IMR-90 (cell line): Measurements from ENCODE around the gene SAAL1. TPM values are rescaled to one million over a fixed set of nuclear protein-coding genes. Genes with fewer than 3 reads are reported as not detected.

Experiments
- ATAC-seq: fragments of 200-7000 bp; cut with Tn5 transposase; 2 replicates; pipeline ENCODE4 v1.9.1; 2020; ENCODE audit warnings: low read depth, mild to moderate bottlenecking, moderate library complexity
- BruUV-seq: library from RNA; stranded (reverse); fragments of 400-500 nt; replicated peaks from 2 replicates; lab custom pipeline; 2021; lab: Mats Ljungman, UMichigan
- CTCF ChIA-PET: fragments of 300-600 bp; formaldehyde crosslinking; extraction: SDS; loops from one replicate; lab custom pipeline; 2021; ENCODE audit warnings: antibody characterized with exemption; lab: Yijun Ruan, JAX
- POLR2A ChIA-PET: fragments of 300-600 bp; sonication (Branson Sonifier 250); formaldehyde crosslinking; loops from one replicate; lab custom pipeline; 2022; ENCODE audit warnings: antibody characterized with exemption; ENCODE audit not compliant: unreplicated experiment; lab: Charles Lee
- DNase-seq: peaks from one replicate; pipeline ENCODE4 v3.0.0; 2013
- H2AFZ ChIP-seq: replicated peaks from 2 replicates; pipeline ENCODE3; 2013; ENCODE audit warnings: low read length, mild to moderate bottlenecking; ENCODE audit not compliant: poor library complexity
- H2AK5ac ChIP-seq: 2 replicates; pipeline ENCODE4 v1.6.1; 2013; ENCODE audit warnings: low read depth, low read length, inconsistent platforms
- H2AK9ac ChIP-seq: replicated peaks from 2 replicates; pipeline ENCODE3; 2013; ENCODE audit warnings: mild to moderate bottlenecking, low read depth, low read length, moderate library complexity; ENCODE audit not compliant: poor library complexity
- H2BK120ac ChIP-seq: 2 replicates; pipeline ENCODE4 v1.6.1; 2013; ENCODE audit warnings: low read depth, low read length, inconsistent platforms
- H2BK15ac ChIP-seq: 3 replicates; pipeline ENCODE4 v1.6.1; 2013; ENCODE audit warnings: low read depth, low read length, inconsistent platforms
- H2BK20ac ChIP-seq: 2 replicates; pipeline ENCODE4 v1.6.1; 2013; ENCODE audit warnings: low read depth, mild to moderate bottlenecking, inconsistent platforms, low read length, moderate library complexity
- H2BK5ac ChIP-seq: 2 replicates; pipeline ENCODE4 v1.6.1; 2013; ENCODE audit warnings: mild to moderate bottlenecking, low read depth, low read length, inconsistent platforms; ENCODE audit not compliant: poor library complexity, severe bottlenecking
- H3K14ac ChIP-seq: replicated peaks from 2 replicates; pipeline ENCODE4 v1.6.1; 2013; ENCODE audit warnings: low read depth, low read length, inconsistent platforms
- H3K18ac ChIP-seq: 2 replicates; pipeline ENCODE4 v1.6.1; 2013; ENCODE audit warnings: low read depth, low read length, control low read depth
- H3K23ac ChIP-seq: 2 replicates; pipeline ENCODE4 v1.6.1; 2013; ENCODE audit warnings: low read depth, low read length, inconsistent platforms
- H3K27ac ChIP-seq: 2 replicates; pipeline ENCODE4 v1.5.1; 2013; ENCODE audit warnings: mild to moderate bottlenecking, control low read depth, low read length; ENCODE audit not compliant: insufficient read depth
- H3K27me3 ChIP-seq: 2 replicates; pipeline ENCODE4 v1.6.1; 2013; ENCODE audit warnings: low read length; ENCODE audit not compliant: control insufficient read depth, insufficient read depth
- H3K36me3 ChIP-seq: 2 replicates; pipeline ENCODE4 v1.6.1; 2013; ENCODE audit warnings: low read length, mixed read lengths; ENCODE audit not compliant: control insufficient read depth, insufficient read depth
- H3K4ac ChIP-seq: 2 replicates; pipeline ENCODE4 v1.6.1; 2013; ENCODE audit warnings: low read depth, low read length, inconsistent platforms
- H3K4me1 ChIP-seq: 2 replicates; pipeline ENCODE4 v1.6.1; 2013; ENCODE audit warnings: low read length, mixed read lengths; ENCODE audit not compliant: control insufficient read depth, insufficient read depth
- H3K4me2 ChIP-seq: 2 replicates; pipeline ENCODE4 v1.6.1; 2013; ENCODE audit warnings: low read depth, mild to moderate bottlenecking, control low read depth, low read length, moderate library complexity
- H3K4me3 ChIP-seq: 2 replicates; pipeline ENCODE4 v1.5.1; 2013; ENCODE audit warnings: low read depth, mild to moderate bottlenecking, control low read depth, low read length, moderate library complexity; ENCODE audit not compliant: insufficient read depth
- H3K56ac ChIP-seq: 2 replicates; pipeline ENCODE4 v1.6.1; 2013; ENCODE audit warnings: low read length, inconsistent platforms; ENCODE audit not compliant: insufficient read depth; ENCODE audit errors: extremely low read depth
- H3K79me1 ChIP-seq, 2 experiments: 2 replicates each; pipeline ENCODE4 v1.6.1; 2013; ENCODE audit warnings: low read length in 2 of 2, inconsistent platforms in 1 of 2, low read depth in 1 of 2
- H3K9ac ChIP-seq: 2 replicates; pipeline ENCODE4 v1.6.1; 2013; ENCODE audit warnings: low read depth, low read length, control low read depth
- H3K9me1 ChIP-seq: 2 replicates; pipeline ENCODE4 v1.6.1; 2013; ENCODE audit warnings: low read length, inconsistent platforms; ENCODE audit not compliant: insufficient read depth
- H3K9me3 ChIP-seq: 2 replicates; pipeline ENCODE4 v1.6.1; 2013; ENCODE audit warnings: low read length; ENCODE audit not compliant: control insufficient read depth, insufficient read depth
- H4K20me1 ChIP-seq: 2 replicates; pipeline ENCODE4 v1.6.1; 2013; ENCODE audit warnings: low read length, inconsistent platforms; ENCODE audit not compliant: insufficient read depth
- H4K5ac ChIP-seq: 2 replicates; pipeline ENCODE4 v1.6.1; 2013; ENCODE audit warnings: mild to moderate bottlenecking, low read depth, low read length, control low read depth
- H4K8ac ChIP-seq, 2 experiments: 2 replicates each; pipeline ENCODE4 v1.6.1; 2013; ENCODE audit warnings: low read depth in 2 of 2, low read length in 2 of 2, control low read depth in 1 of 2, inconsistent platforms in 1 of 2
- H4K91ac ChIP-seq: 2 replicates; pipeline ENCODE4 v1.6.1; 2013; ENCODE audit warnings: low read depth, low read length, inconsistent platforms; ENCODE audit not compliant: insufficient read depth
- BHLHE40 ChIP-seq: fragments of 150-350 bp; IDR thresholded peaks from 2 replicates; pipeline ENCODE4 v1.6.1; 2016; ENCODE audit warnings: mild to moderate bottlenecking, low read depth, low read length
- CEBPB ChIP-seq: IDR thresholded peaks from 2 replicates; pipeline ENCODE4 v1.6.1; 2012; ENCODE audit warnings: low read depth, low read length, improper control_type of control experiment
- FOS ChIP-seq: fragments of 150-350 bp; IDR thresholded peaks from 2 replicates; pipeline ENCODE4 v1.6.1; 2016; ENCODE audit warnings: low read depth, low read length
- MAFK ChIP-seq: IDR thresholded peaks from 2 replicates; pipeline ENCODE4 v1.6.1; 2012; ENCODE audit warnings: low read depth, low read length, improper control_type of control experiment
- MAZ ChIP-seq: IDR thresholded peaks from 2 replicates; pipeline ENCODE4 v1.6.1; 2012; ENCODE audit warnings: low read depth, mild to moderate bottlenecking, low read length, improper control_type of control experiment, moderate library complexity, borderline replicate concordance
- MXI1 ChIP-seq: IDR thresholded peaks from 2 replicates; pipeline ENCODE4 v1.6.1; 2012; ENCODE audit warnings: low read depth, mild to moderate bottlenecking, low read length, moderate library complexity, borderline replicate concordance
- NFE2L2 ChIP-seq: fragments of 150-350 bp; IDR thresholded peaks from 2 replicates; pipeline ENCODE4 v1.6.1; 2016; ENCODE audit warnings: low read depth, mild to moderate bottlenecking, low read length
- RAD21 ChIP-seq: IDR thresholded peaks from 2 replicates; pipeline ENCODE4 v1.6.1; 2012; ENCODE audit warnings: low read length, improper control_type of control experiment
- RCOR1 ChIP-seq: IDR thresholded peaks from 2 replicates; pipeline ENCODE4 v1.6.1; 2012; ENCODE audit warnings: mild to moderate bottlenecking, low read length, improper control_type of control experiment; ENCODE audit not compliant: insufficient replicate concordance
- SMC3 ChIP-seq: fragments of 150-350 bp; IDR thresholded peaks from 2 replicates; pipeline ENCODE4 v1.6.1; 2016; ENCODE audit warnings: low read depth, mild to moderate bottlenecking, antibody characterized with exemption, low read length, moderate library complexity
- WGBS, 2 experiments: methylation state at CpG; one replicate each; pipeline versions ENCODE4 v1.1.5 to v1.1.7; 2013; ENCODE audit warnings: missing lambda C conversion rate in 2 of 2; ENCODE audit not compliant: insufficient read length in 1 of 2; ENCODE audit errors: extremely low coverage in 2 of 2; 5-methylcytosine and 5-hydroxymethylcytosine counted together
- dilution Hi-C: fragments of 300-500 bp; cut with HindIII; formaldehyde crosslinking; loops from one replicate; pipeline ENCODE4 v1.14.3; 2018; ENCODE audit warnings: low sequenced_read_pairs; ENCODE audit not compliant: unreplicated experiment
- in situ Hi-C: fragments of 300-500 bp; cut with MboI; formaldehyde crosslinking; loops from 3 replicates; pipeline ENCODE4 v1.14.3; 2019; ENCODE audit warnings: low sequenced_read_pairs, inconsistent platforms, mixed read lengths
- intact Hi-C: fragments of 100-400 bp; cut with micrococcal nuclease; formaldehyde crosslinking; loops from 2 replicates; pipeline ENCODE4 v1.10.0; 2022
- polyA plus RNA-seq, 3 experiments: library from polyadenylated mRNA; depleted of rRNA; stranded (reverse); fragments of >200 nt; gene quantifications; 2 replicates each; pipeline ENCODE4 v1.2.3, GENCODE V29; 2012; ENCODE audit warnings: low replicate concordance in 1 of 3
- total RNA-seq: library from RNA; depleted of rRNA; stranded (reverse); fragments of >200 nt; gene quantifications from 2 replicates; pipeline ENCODE4 v1.2.3, GENCODE V29; 2012
- TF ChIP-seq, protein P1 (sequence below): conservative IDR thresholded peaks from 2 replicates; pipeline ENCODE4 v1.5.1; 2012; ENCODE audit warnings: mild to moderate bottlenecking, low read depth, low read length, improper control_type of control experiment
- TF ChIP-seq, protein P2 (sequence below): fragments of 150-350 bp; IDR thresholded peaks from 2 replicates; pipeline ENCODE4 v1.6.1; 2017; ENCODE audit warnings: mild to moderate bottlenecking, antibody characterized with exemption, low read length, low read depth
- TF ChIP-seq, protein P3 (sequence below): fragments of 150-350 bp; IDR thresholded peaks from 2 replicates; pipeline ENCODE4 v1.6.1; 2016; ENCODE audit warnings: low read depth, mild to moderate bottlenecking, low read length, moderate library complexity, borderline replicate concordance

SAAL1 gene
- total and polyA plus RNA-seq, 2 of the 4 experiments (the other 2 are of a cell fraction): 12.5 to 12.8 TPM

DNA sequence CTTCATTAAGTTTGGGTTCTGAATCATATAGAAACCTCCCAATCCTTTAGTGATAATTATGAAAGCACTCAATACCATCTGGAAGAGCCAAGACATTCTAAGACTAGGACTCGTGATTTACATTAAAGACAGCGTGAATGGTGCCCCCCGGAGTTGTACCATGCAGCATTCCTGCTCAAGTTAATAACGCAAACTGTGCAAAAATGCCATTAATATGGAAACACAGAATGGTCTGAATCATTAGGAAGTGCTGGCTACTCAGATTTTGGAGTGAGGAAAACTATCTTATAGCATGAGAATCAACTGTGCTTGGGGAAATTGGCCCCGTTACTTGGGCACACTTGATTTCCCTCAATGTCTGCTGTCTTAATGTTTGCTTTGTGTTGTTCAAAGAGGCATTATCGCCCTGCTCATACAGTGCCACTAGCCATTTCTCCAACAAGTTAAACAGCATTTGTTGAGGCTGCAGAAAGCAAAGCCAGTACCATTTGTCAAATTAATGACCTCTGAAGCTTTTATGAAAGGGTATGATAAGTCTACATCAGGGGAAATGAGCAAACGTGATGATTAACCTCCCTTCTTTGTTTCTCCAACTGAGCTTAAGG, 41.3 kb downstream of the SAAL1 start:
- H2BK15ac ChIP-seq: no peak overlapping the region
- dilution Hi-C loops (no loop called here), in situ Hi-C loops (no loop called here), intact Hi-C loops (no loop called here)
- DNase-seq (no peak), ATAC-seq (no peak)
- H3K36me3 ChIP-seq: no peaks in the 10 kb centered on the region
- 100% methylated on average over 1 of the region's 7 CpGs; no CpG with 5 or more reads in 1 of the 2 experiments for WGBS, 2 experiments
- H2AFZ ChIP-seq: no peak overlapping the region
- H3K79me1 ChIP-seq: no peaks in the 10 kb centered on the region
- no peak overlapping the region for H3K56ac ChIP-seq
- no peak overlapping the region for H3K4me3 ChIP-seq
- no peak overlapping the region for H3K18ac ChIP-seq
- H3K9me3 ChIP-seq: no peaks in the 10 kb centered on the region
- no peaks in the 10 kb centered on the region for H3K4me1 ChIP-seq
- no peak overlapping the region for H2BK5ac ChIP-seq
- H4K91ac ChIP-seq: no peak overlapping the region
- no peak overlapping the region for H4K8ac ChIP-seq
- ChIA-PET POLR2A (no interaction called here), CTCF (no interaction called here)
- no peak overlapping the region for H3K4ac ChIP-seq
- H3K9ac ChIP-seq: no peak overlapping the region
- no peaks in the 10 kb centered on the region for H3K9me1 ChIP-seq
- no peak overlapping the region for H3K27ac ChIP-seq
- H2BK120ac ChIP-seq: no peak overlapping the region
- H3K23ac ChIP-seq: no peak overlapping the region; the same call in 1 of the 2 replicates
- H4K5ac ChIP-seq: no peak overlapping the region
- no peaks in the 10 kb centered on the region for H4K20me1 ChIP-seq
- no peak overlapping the region for H2AK9ac ChIP-seq
- TF ChIP-seq, protein P1, sequence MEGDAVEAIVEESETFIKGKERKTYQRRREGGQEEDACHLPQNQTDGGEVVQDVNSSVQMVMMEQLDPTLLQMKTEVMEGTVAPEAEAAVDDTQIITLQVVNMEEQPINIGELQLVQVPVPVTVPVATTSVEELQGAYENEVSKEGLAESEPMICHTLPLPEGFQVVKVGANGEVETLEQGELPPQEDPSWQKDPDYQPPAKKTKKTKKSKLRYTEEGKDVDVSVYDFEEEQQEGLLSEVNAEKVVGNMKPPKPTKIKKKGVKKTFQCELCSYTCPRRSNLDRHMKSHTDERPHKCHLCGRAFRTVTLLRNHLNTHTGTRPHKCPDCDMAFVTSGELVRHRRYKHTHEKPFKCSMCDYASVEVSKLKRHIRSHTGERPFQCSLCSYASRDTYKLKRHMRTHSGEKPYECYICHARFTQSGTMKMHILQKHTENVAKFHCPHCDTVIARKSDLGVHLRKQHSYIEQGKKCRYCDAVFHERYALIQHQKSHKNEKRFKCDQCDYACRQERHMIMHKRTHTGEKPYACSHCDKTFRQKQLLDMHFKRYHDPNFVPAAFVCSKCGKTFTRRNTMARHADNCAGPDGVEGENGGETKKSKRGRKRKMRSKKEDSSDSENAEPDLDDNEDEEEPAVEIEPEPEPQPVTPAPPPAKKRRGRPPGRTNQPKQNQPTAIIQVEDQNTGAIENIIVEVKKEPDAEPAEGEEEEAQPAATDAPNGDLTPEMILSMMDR: no peak
- no peak for TF ChIP-seq SMC3
- no peak for TF ChIP-seq CEBPB
- TF ChIP-seq NFE2L2: no peak
- no peak for TF ChIP-seq MAFK
- TF ChIP-seq MAZ: no peak
- no peak for TF ChIP-seq RCOR1
- TF ChIP-seq FOS: no peak
- no peak for TF ChIP-seq BHLHE40
- TF ChIP-seq, protein P2, sequence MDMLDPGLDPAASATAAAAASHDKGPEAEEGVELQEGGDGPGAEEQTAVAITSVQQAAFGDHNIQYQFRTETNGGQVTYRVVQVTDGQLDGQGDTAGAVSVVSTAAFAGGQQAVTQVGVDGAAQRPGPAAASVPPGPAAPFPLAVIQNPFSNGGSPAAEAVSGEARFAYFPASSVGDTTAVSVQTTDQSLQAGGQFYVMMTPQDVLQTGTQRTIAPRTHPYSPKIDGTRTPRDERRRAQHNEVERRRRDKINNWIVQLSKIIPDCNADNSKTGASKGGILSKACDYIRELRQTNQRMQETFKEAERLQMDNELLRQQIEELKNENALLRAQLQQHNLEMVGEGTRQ: no peak
- TF ChIP-seq RAD21: no peak
- TF ChIP-seq, protein P3, sequence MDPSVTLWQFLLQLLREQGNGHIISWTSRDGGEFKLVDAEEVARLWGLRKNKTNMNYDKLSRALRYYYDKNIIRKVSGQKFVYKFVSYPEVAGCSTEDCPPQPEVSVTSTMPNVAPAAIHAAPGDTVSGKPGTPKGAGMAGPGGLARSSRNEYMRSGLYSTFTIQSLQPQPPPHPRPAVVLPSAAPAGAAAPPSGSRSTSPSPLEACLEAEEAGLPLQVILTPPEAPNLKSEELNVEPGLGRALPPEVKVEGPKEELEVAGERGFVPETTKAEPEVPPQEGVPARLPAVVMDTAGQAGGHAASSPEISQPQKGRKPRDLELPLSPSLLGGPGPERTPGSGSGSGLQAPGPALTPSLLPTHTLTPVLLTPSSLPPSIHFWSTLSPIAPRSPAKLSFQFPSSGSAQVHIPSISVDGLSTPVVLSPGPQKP: no peak
- no peak for TF ChIP-seq MXI1
- no peak overlapping the region for H2BK20ac ChIP-seq
- no TSS peak for BruUV-seq
- no peak overlapping the region for H3K4me2 ChIP-seq
- no peak overlapping the region for H3K14ac ChIP-seq
- H3K27me3 ChIP-seq: no peaks in the 10 kb centered on the region
- no peak overlapping the region for H2AK5ac ChIP-seq
